Adrenal gland (tissue), 12 donors: Measurements from ENCODE around the gene LRRC36. TPM values are rescaled to one million over a fixed set of nuclear protein-coding genes. Genes with fewer than 3 reads are reported as not detected.

Experiments
- DNase-seq, 7 donors: peaks; one replicate each; pipeline ENCODE4 v3.0.0-alpha.2; 2019 to 2020
- H3K27ac ChIP-seq, 5 donors: fragments of 200-600 bp; sonication (generic) in 4 of 5; 1 replicate in 3 of 5; 2 replicates in 2 of 5; pipeline versions ENCODE4 v1.5.1 to v1.8.0; 2016 to 2020; ENCODE audit warnings: mild to moderate bottlenecking in 1 of 5
- H3K27me3 ChIP-seq: fragments of 200-600 bp; 2 replicates; pipeline ENCODE4 v1.8.0; 2021
- H3K36me3 ChIP-seq, 2 donors: fragments of 200-600 bp; replicated peaks in 1 of 2; 1 replicate in 1 of 2; 2 replicates in 1 of 2; pipeline versions ENCODE4 v1.5.1 to v1.8.0; 2018 to 2022
- H3K4me1 ChIP-seq, 2 donors: fragments of 200-600 bp; replicated peaks in 1 of 2; 1 replicate in 1 of 2; 2 replicates in 1 of 2; pipeline versions ENCODE4 v1.5.1 to v1.8.0; 2018 to 2021
- H3K4me3 ChIP-seq, 4 donors: fragments of 200-600 bp; sonication (generic) in 3 of 4; one replicate each; pipeline ENCODE4 v1.5.1; 2016 to 2018
- H3K9me3 ChIP-seq, 3 donors: fragments of 200-600 bp; sonication (generic) in 1 of 3; replicated peaks in 1 of 3; 1 replicate in 2 of 3; 2 replicates in 1 of 3; pipeline versions ENCODE4 v1.5.1 to v1.8.0; 2016 to 2021
- CTCF ChIP-seq, 6 experiments: fragments of 450-650 bp in 4 of 6; fragments of 200-600 bp in 2 of 6; sonication (generic) in 1 of 6; IDR thresholded peaks; 1 replicate in 5 of 6; 2 replicates in 1 of 6; pipeline versions ENCODE4 v1.5.1 to v1.8.0; 2016 to 2021; ENCODE audit warnings: antibody characterized with exemption in 6 of 6, mild to moderate bottlenecking in 2 of 6, moderate library complexity in 1 of 6
- POLR2A ChIP-seq, 2 donors: fragments of 450-650 bp; IDR thresholded peaks; one replicate each; pipeline ENCODE4 v1.6.1; 2017; ENCODE audit warnings: antibody characterized with exemption in 2 of 2, mild to moderate bottlenecking in 2 of 2, moderate library complexity in 1 of 2
- WGBS, 4 donors: extraction: QIAGEN DNeasy Blood & Tissue Kit in 2 of 4; methylation state at CpG; one replicate each; pipeline versions ENCODE4 v1.1.5 to v1.1.7; 2013 to 2017; 5-methylcytosine and 5-hydroxymethylcytosine counted together
- intact Hi-C, 2 donors: fragments of 100-400 bp; cut with DNase I; formaldehyde crosslinking; loops; one replicate each; pipeline versions ENCODE4 v1.14.1 to v1.15.0; 2022 to 2023
- polyA plus RNA-seq, 3 donors: library from polyadenylated mRNA; stranded (reverse); fragments of 200-250 nt in 2 of 3; fragments of 350-450 nt in 1 of 3; fragmentation: Illumina TruSeq in 1 of 3; extraction: RNeasy Lipid Tissue Mini Kit (QIAGEN cat#74804) in 1 of 3; gene quantifications; one replicate each; pipeline ENCODE4 v1.2.3, GENCODE V29; 2013 to 2014
- total RNA-seq, 9 donors: library from RNA; depleted of rRNA in 4 of 9; stranded (reverse); fragments of >200 nt in 4 of 9; fragments of 120-200 nt in 1 of 9; fragmentation: NEBNext Ultra II Directional in 1 of 9; extraction: Animal tissue kit (Norgen Biotek cat#: 25700) in 1 of 9; gene quantifications; one replicate each; pipeline versions ENCODE4 v1.1.0 to v1.2.4, GENCODE V29; 2013 to 2023
- donor health status: healthy with polysubstance abuse.
- donor health status: Bipolar disorder and iron deficiency.
- donor health status: DM: yes; HTN: yes; CAD: no.
- donor health status: DM: no; HTN: no; CAD: no.
- donor health status: DM: no; HTN: no; CAD: no.
- donor health status: DM: yes; HTN: yes; CAD: no.

LRRC36 gene
- total and polyA plus RNA-seq, 12 donors, result 0.15 to 4.7 (median 0.61) TPM; not detected in 5

DNA sequence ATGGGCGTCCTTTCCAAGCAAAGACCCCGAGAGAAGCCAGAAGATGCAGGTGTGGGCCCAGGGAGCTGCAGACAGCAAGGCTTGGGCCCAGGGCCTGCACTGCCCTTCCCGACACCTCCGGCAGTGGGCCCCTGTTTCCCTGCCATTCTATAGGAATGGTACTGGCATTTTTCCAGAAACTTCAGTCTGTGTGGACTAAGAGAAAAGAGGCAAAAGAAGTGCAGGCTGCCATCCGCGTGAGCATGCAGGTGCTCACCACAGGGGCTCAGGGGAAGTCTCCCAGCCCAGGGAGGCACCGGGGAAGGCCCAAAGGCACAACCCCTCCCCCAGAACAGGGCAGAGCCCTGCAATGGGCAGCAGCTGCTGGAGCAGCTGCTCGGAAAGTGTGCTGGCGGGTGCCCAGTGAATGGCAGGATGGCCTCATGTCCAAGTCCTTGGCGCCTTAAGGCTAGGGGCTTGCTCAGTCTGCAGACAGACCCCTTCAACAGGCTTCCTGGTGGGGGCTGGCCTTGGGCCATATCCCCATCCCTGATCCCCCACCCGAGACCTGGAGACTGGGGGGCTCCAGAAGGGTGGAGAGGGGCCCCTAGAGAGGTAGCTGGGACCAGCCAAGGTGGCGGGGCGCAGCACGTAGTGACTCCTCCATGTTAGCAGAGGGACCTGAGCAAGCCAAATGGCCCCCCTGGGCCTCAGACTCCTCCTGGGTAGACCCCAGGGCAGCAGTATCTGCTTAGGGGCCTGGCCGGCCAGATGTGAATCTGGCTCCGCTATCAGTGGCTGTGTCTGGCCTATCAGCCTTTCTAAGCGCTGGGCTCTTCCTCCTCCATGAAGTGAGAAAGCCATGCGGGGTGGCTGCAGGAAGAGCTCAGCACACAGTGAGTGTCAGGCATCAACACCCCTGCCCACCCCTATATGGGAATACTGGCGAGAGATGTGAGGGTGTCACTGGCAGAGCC is 73.4 kb downstream of the LRRC36 start:
- intact Hi-C loops, result no loop called here
- Histone ChIP-seq H3K36me3 (no peaks in the 10 kb centered on the region), H3K4me1 (peaks cover 0 to 24% of the 10 kb centered on the region in 2 donors), H3K9me3 (no peaks in the 10 kb centered on the region), H3K27me3 (no peaks in the 10 kb centered on the region), H3K27ac (no peak overlapping the region), H3K4me3 (no peak overlapping the region)
- no peak for TF ChIP-seq POLR2A (IDR thresholded peaks at IDR 0.05)
- peak in 1 of 6 experiments; percentile 5 for TF ChIP-seq CTCF (IDR thresholded peaks at IDR 0.05)
- 75 to 81% (median 78%) methylated on average over 7 to 19 of the region's 19 CpGs for WGBS, 4 donors
- no peak for DNase-seq

DNA sequence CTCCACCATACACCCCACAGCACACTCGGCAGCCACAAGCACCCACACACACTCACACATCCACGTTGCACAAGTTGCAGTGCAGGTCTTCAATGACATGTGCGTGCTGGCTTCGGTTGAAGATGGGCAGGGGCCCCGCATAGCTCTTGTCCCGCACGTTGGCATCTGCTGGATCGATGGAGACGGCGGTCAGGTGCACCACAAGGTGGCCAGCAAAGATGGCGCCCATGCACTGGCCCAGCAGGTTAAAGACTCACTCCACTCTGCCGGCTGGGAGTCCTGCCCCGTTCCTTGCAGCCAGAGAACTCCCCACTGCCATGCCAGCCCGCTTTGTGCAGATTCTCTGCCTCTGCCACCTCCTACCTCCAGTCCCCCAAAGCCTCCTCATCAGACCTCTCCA is 74.3 kb downstream of the LRRC36 start:
- no peak for DNase-seq

DNA sequence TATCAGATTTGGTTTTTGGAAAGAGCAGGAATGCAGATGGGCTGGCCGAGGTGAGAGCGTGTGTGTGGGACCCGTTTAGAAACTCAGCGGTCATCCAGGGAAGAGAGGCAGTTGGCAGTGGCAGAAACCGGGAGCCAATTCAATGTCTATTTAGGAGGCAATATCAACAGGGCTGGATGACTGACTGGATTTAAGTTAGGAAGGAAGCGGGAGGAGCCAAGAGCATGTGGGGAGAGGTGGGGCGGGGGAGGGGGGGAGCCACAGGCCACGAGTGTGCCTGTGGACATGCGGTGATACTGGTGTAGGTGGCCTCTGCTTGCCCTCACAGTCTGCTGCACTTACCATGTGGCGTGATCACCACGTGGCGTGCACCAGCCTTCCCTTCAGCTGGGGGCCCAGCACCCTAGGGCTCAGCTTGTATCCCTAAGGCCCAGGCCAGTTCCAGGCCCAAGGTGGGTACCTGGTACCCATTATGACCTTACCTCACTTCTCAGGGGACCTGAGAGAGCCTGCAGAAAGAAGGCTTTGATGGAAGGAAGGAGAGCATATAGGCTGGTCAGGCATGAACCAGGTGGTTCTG is 77.5 kb downstream of the LRRC36 start:
- intact Hi-C loops, result no loop called here
- WGBS, 4 donors, result 90 to 93% (median 90%) methylated on average over 6 to 12 of the region's 12 CpGs

More for the DNA sequence above, 74.3 kb downstream of the LRRC36 start:
- 93 to 97% (median 96%) methylated on average over 2 to 14 of the region's 14 CpGs for WGBS, 4 donors
- Histone ChIP-seq H3K27ac (no peak overlapping the region), H3K36me3 (no peaks in the 10 kb centered on the region), H3K27me3 (no peaks in the 10 kb centered on the region), H3K4me3 (no peak overlapping the region), H3K4me1 (peaks cover 0 to 21% of the 10 kb centered on the region in 2 donors), H3K9me3 (no peaks in the 10 kb centered on the region)
- no peak for TF ChIP-seq POLR2A (IDR thresholded peaks at IDR 0.05)
- no peak for TF ChIP-seq CTCF (IDR thresholded peaks at IDR 0.05)
- intact Hi-C loops, result no loop called here

More for the DNA sequence above, 77.5 kb downstream of the LRRC36 start:
- Histone ChIP-seq H3K36me3 (no peaks in the 10 kb centered on the region), H3K27me3 (no peaks in the 10 kb centered on the region), H3K4me1 (peaks cover 0 to 6% of the 10 kb centered on the region in 2 donors), H3K4me3 (no peak overlapping the region), H3K27ac (no peak overlapping the region), H3K9me3 (no peaks in the 10 kb centered on the region)
- no peak for DNase-seq
- TF ChIP-seq POLR2A (IDR thresholded peaks at IDR 0.05) (no peak), CTCF (IDR thresholded peaks at IDR 0.05) (no peak)
